HepG2 (cell line): ENCODE measurements around the gene MORN5. TPM values are rescaled to one million over a fixed set of nuclear protein-coding genes. Genes with fewer than 3 reads are reported as not detected.

ENCODE experiments used
- ATAC-seq: fragments of 200-7000 bp; cut with Tn5 transposase; 3 replicates; pipeline ENCODE4 v1.9.1; 2020; ENCODE audit warnings: mild to moderate bottlenecking, moderate library complexity
- BruUV-seq: library from RNA; stranded (reverse); fragments of 400-500 nt; replicated peaks from 2 replicates; lab custom pipeline; 2021; lab: Mats Ljungman, UMichigan
- CTCF ChIA-PET: fragments of 300-600 bp; formaldehyde crosslinking; extraction: SDS; loops from one replicate; lab custom pipeline; 2021; ENCODE audit warnings: low total read pairs, inconsistent platforms, low intra/inter-chr PET ratio; lab: Yijun Ruan, JAX
- POLR2A ChIA-PET: fragments of 350-600 bp; sonication (Branson Sonifier 250); formaldehyde crosslinking; loops from one replicate; lab custom pipeline; 2020; ENCODE audit warnings: antibody characterized with exemption, inconsistent platforms; lab: Yijun Ruan, JAX
- DNase-seq: peaks from one replicate; pipeline ENCODE4 v3.0.0-alpha.2; 2015; ENCODE audit warnings: low spot score
- FAIRE-seq: peaks from 3 replicates; lab custom pipeline; 2011; peaks lifted over from hg19 to GRCh38; lab: Jason Lieb, UNC
- H2AFZ ChIP-seq: one replicate; pipeline ENCODE4 v1.6.1; 2011; ENCODE audit warnings: low read length, inconsistent platforms
- H3K27ac ChIP-seq: fragments of 300-600 bp; 3 replicates; pipeline ENCODE4 v1.8.0; 2011; ENCODE audit warnings: mixed run types, mild to moderate bottlenecking, mixed read lengths, low read length, inconsistent platforms; ENCODE audit not compliant: insufficient read depth; ENCODE audit errors: extremely low read length
- H3K27me3 ChIP-seq, 2 experiments: fragments of 200-600 bp in 1 of 2; 2 replicates in 1 of 2; 3 replicates in 1 of 2; pipeline versions ENCODE4 v1.6.0 to v1.8.0; 2011; ENCODE audit warnings: low read length in 2 of 2, mild to moderate bottlenecking in 2 of 2, moderate library complexity in 2 of 2, inconsistent platforms in 1 of 2; ENCODE audit not compliant: insufficient read depth in 2 of 2, control insufficient read depth in 1 of 2
- H3K36me3 ChIP-seq, 2 experiments: fragments of 200-600 bp in 1 of 2; replicated peaks in 1 of 2; 2 replicates in 1 of 2; 3 replicates in 1 of 2; pipeline versions ENCODE4 v1.5.1 to v1.8.0; 2011; ENCODE audit warnings: low read length in 2 of 2, inconsistent platforms in 1 of 2; ENCODE audit not compliant: insufficient read depth in 2 of 2, control insufficient read depth in 1 of 2
- H3K4me1 ChIP-seq: 2 replicates; pipeline ENCODE4 v1.5.1; 2012; ENCODE audit warnings: low read length, inconsistent platforms; ENCODE audit not compliant: insufficient read depth
- H3K4me2 ChIP-seq: 2 replicates; pipeline ENCODE4 v1.6.0; 2011; ENCODE audit warnings: low read depth, low read length, inconsistent platforms
- H3K4me3 ChIP-seq, 3 experiments: fragments of 200-600 bp in 1 of 3; sonication (generic), shearing (Covaris generic) in 1 of 3; replicated peaks in 1 of 3; 2 replicates each; pipeline ENCODE4 v1.5.1; 2011 to 2016; ENCODE audit warnings: low read length in 3 of 3, inconsistent platforms in 2 of 3, low read depth in 2 of 3, mild to moderate bottlenecking in 2 of 3, control low read depth in 1 of 3, mixed read lengths in 1 of 3; ENCODE audit not compliant: insufficient read depth in 1 of 3
- H3K79me2 ChIP-seq: one replicate; pipeline ENCODE4 v1.6.1; 2011; ENCODE audit warnings: low read length, inconsistent platforms; ENCODE audit not compliant: insufficient read depth
- H3K9ac ChIP-seq: 2 replicates; pipeline ENCODE4 v1.6.0; 2011; ENCODE audit warnings: mild to moderate bottlenecking, low read depth, low read length, inconsistent platforms; ENCODE audit not compliant: insufficient read depth
- H3K9me3 ChIP-seq: 2 replicates; pipeline ENCODE4 v1.5.1; 2012; ENCODE audit warnings: mild to moderate bottlenecking, low read length
- H4K20me1 ChIP-seq: 2 replicates; pipeline ENCODE4 v1.6.0; 2011; ENCODE audit warnings: inconsistent platforms, mild to moderate bottlenecking, low read length, moderate library complexity; ENCODE audit not compliant: insufficient read depth
- ATAD3A ChIP-seq: sonication (generic); formaldehyde crosslinking; IDR thresholded peaks from 2 replicates; pipeline ENCODE4 v1.4.0; 2020; ENCODE audit warnings: missing genetic modification reagents
- CREM ChIP-seq, 2 experiments: sonication (generic) in 1 of 2; formaldehyde crosslinking in 1 of 2; IDR thresholded peaks; 2 replicates each; pipeline versions ENCODE4 v1.4.0 to v1.6.1; 2016 to 2020; ENCODE audit warnings: antibody characterized with exemption in 1 of 2, mild to moderate bottlenecking in 1 of 2, missing genetic modification reagents in 1 of 2
- NR2F6 ChIP-seq, 2 experiments: IDR thresholded peaks; 2 replicates each; pipeline ENCODE4 v1.6.1; 2016; ENCODE audit warnings: antibody characterized with exemption in 1 of 2, mild to moderate bottlenecking in 1 of 2
- SP140L ChIP-seq: sonication (generic); formaldehyde crosslinking; IDR thresholded peaks from 2 replicates; pipeline ENCODE4 v1.4.0; 2020; ENCODE audit warnings: missing genetic modification reagents, borderline replicate concordance
- YEATS4 ChIP-seq: sonication (generic); formaldehyde crosslinking; IDR thresholded peaks from 2 replicates; pipeline ENCODE4 v1.4.0; 2020; ENCODE audit warnings: missing genetic modification reagents, borderline replicate concordance
- ZNF251 ChIP-seq: sonication (generic); formaldehyde crosslinking; IDR thresholded peaks from 2 replicates; pipeline ENCODE4 v1.9.0; 2021; ENCODE audit warnings: mild to moderate bottlenecking, missing genetic modification reagents
- ZNF557 ChIP-seq: sonication (generic); formaldehyde crosslinking; IDR thresholded peaks from 2 replicates; pipeline ENCODE4 v1.4.0; 2020; ENCODE audit warnings: missing genetic modification reagents
- ZNF564 ChIP-seq: sonication (generic); formaldehyde crosslinking; IDR thresholded peaks from 2 replicates; pipeline ENCODE4 v1.8.1; 2023; ENCODE audit warnings: mild to moderate bottlenecking, missing genetic modification reagents
- ZNF674 ChIP-seq: sonication (generic); formaldehyde crosslinking; IDR thresholded peaks from 2 replicates; pipeline ENCODE4 v1.5.0; 2020; ENCODE audit warnings: low read depth, mild to moderate bottlenecking, missing genetic modification reagents
- WGBS: methylation state at CpG from one replicate; pipeline ENCODE4 v1.1.6; 2017; ENCODE audit warnings: low lambda C conversion rate; 5-methylcytosine and 5-hydroxymethylcytosine counted together
- in situ Hi-C: cut with HindIII; loops from 2 replicates; pipeline ENCODE4 v1.10.0; 2017; ENCODE audit warnings: low pct_unique_long_range_greater_than_20kb; ENCODE audit not compliant: extremely low pct_ligation_motif_present
- intact Hi-C: fragments of 100-400 bp; cut with micrococcal nuclease; formaldehyde crosslinking; loops from one replicate; pipeline ENCODE4 v1.10.0; 2022; ENCODE audit not compliant: unreplicated experiment
- polyA plus RNA-seq, 8 experiments: library from polyadenylated mRNA; depleted of rRNA in 3 of 8; stranded (reverse) in 7 of 8; unstranded in 1 of 8; fragments of >200 nt; fragmentation: Illumina TruSeq in 4 of 8; extraction: Trizol in 4 of 8; gene quantifications; 2 replicates each; pipeline versions ENCODE4 v1.2.1 to v1.2.3, GENCODE V29; 2011 to 2016; ENCODE audit warnings: low read depth in 4 of 8, missing spikeins in 1 of 8, mixed read lengths in 1 of 8; ENCODE audit not compliant: insufficient read depth in 1 of 8
- total RNA-seq, 5 experiments: library from RNA; depleted of rRNA; stranded (reverse); fragments of >200 nt; fragmentation: Illumina TruSeq; extraction: Trizol; gene quantifications; 2 replicates each; pipeline ENCODE4 v1.2.3, GENCODE V29; 2016; ENCODE audit warnings: low read depth in 1 of 5
- TF ChIP-seq, protein P1 (sequence below): sonication (generic); formaldehyde crosslinking; IDR thresholded peaks from 2 replicates; pipeline ENCODE4; 2020; ENCODE audit warnings: missing genetic modification reagents, mild to moderate bottlenecking, borderline replicate concordance
- TF ChIP-seq, protein P2 (sequence below): sonication (generic); formaldehyde crosslinking; IDR thresholded peaks from 2 replicates; pipeline ENCODE4 v1.4.0; 2020; ENCODE audit warnings: missing genetic modification reagents
- TF ChIP-seq, protein P3 (sequence below): sonication (generic); formaldehyde crosslinking; IDR thresholded peaks from 2 replicates; pipeline ENCODE4 v1.5.0; 2020; ENCODE audit warnings: mild to moderate bottlenecking, missing genetic modification reagents, moderate library complexity

MORN5 gene
- total and polyA plus RNA-seq, 2 of the 13 experiments (the other 11 are each of a cell fraction or from before 2014, with no cell fraction given) = not detected

DNA sequence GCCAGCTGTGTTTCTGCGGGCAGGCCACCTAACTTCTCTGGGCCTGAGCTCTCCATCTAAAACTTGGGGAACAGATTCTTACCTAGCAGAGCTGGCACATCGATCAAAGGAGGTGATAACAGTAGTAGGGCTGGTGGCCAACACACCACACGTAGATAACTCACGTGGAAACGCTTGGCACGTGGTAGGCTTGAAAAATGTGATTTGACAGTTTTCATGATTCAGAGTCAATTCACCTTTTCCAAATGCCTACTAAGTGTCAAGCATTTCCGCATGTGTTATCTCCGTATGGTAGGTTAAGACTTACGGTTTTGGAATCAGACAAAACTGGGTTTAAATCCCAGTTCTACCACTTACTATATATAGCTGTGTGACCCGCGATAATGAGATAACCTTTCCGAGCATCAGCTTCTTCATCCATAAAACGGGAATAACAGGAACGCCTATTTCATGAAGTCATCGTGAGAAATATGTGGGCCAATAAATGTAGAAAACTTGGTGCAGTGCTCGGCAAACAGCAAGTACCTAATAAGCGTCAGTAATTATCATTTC lies 25.6 kb upstream of the MORN5 start (continued):
- TF ChIP-seq, protein P1, sequence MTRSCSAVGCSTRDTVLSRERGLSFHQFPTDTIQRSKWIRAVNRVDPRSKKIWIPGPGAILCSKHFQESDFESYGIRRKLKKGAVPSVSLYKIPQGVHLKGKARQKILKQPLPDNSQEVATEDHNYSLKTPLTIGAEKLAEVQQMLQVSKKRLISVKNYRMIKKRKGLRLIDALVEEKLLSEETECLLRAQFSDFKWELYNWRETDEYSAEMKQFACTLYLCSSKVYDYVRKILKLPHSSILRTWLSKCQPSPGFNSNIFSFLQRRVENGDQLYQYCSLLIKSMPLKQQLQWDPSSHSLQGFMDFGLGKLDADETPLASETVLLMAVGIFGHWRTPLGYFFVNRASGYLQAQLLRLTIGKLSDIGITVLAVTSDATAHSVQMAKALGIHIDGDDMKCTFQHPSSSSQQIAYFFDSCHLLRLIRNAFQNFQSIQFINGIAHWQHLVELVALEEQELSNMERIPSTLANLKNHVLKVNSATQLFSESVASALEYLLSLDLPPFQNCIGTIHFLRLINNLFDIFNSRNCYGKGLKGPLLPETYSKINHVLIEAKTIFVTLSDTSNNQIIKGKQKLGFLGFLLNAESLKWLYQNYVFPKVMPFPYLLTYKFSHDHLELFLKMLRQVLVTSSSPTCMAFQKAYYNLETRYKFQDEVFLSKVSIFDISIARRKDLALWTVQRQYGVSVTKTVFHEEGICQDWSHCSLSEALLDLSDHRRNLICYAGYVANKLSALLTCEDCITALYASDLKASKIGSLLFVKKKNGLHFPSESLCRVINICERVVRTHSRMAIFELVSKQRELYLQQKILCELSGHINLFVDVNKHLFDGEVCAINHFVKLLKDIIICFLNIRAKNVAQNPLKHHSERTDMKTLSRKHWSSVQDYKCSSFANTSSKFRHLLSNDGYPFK = no peak
- no peak for TF ChIP-seq ZNF564 (CRISPR knock-in tag)
- TF ChIP-seq, protein P2, sequence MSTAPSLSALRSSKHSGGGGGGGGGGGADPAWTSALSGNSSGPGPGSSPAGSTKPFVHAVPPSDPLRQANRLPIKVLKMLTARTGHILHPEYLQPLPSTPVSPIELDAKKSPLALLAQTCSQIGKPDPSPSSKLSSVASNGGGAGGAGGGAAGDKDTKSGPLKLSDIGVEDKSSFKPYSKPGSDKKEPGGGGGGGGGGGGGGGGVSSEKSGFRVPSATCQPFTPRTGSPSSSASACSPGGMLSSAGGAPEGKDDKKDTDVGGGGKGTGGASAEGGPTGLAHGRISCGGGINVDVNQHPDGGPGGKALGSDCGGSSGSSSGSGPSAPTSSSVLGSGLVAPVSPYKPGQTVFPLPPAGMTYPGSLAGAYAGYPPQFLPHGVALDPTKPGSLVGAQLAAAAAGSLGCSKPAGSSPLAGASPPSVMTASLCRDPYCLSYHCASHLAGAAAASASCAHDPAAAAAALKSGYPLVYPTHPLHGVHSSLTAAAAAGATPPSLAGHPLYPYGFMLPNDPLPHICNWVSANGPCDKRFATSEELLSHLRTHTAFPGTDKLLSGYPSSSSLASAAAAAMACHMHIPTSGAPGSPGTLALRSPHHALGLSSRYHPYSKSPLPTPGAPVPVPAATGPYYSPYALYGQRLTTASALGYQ (CRISPR knock-in tag) = no peak
- no peak for TF ChIP-seq YEATS4 (CRISPR knock-in tag)
- TF ChIP-seq ZNF557 (CRISPR knock-in tag) = no peak

DNA sequence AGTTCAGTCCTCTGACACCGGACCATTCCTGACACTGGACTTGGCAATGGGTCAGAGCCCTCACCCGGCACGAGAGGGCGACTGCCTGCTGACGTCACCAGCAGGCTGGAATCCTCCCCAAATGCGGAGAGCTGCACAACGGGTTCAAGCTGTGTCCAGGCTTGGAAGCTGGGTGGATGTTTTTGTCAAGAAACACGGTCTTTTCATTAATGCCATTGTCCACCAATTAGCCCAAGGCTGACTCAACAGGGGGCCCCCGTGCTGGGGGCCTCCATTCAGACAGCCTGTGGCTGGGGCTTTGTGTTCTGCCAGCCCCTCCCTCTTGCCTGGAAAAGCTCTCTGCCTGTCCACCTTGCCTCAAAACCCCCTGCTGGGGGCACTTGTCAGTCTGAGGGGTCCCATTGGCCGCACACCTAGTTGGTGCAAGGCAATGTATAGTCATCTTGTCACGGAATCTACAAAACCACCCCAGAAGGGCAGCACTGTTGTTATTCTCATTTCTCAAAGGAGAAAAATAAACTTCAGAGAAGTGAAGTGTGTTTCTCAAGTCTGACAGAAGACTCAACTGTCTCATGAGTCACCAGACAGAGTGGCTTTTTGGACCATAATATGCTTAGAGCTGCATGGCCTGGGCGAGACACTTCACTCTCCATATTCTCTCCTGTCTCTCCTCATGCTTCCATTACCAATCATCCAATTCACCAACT lies 24.7 kb upstream of the MORN5 start:
- in situ Hi-C loops (no loop called here), intact Hi-C loops (loop anchor here (5.0 kb wide), 1 partner anchor 127 kb away; the partner anchor contains the start of genes MRRF and RBM18)
- ATAC-seq (no peak), FAIRE-seq (no peak), DNase-seq (no peak)
- H3K27me3 ChIP-seq = peaks cover 0 to 15% of the 10 kb centered on the region in 2 experiments; a peak in 1 of 5 replicates
- H3K27ac ChIP-seq = no peak overlapping the region
- H3K9ac ChIP-seq = no peak overlapping the region
- H3K79me2 ChIP-seq = no peaks in the 10 kb centered on the region
- ChIA-PET CTCF (interaction anchor here (1.1 kb wide), 1 partner anchor 10 kb away, joined by 3 read pairs; no protein-coding TSS in a partner anchor), POLR2A (no interaction called here)
- peak overlapping the region; percentile 14 for H3K4me2 ChIP-seq
- H2AFZ ChIP-seq = no peak overlapping the region
- peak overlapping the region in 1 of 3 experiments; percentile 8; a peak in 1 of 6 replicates for H3K4me3 ChIP-seq
- BruUV-seq = no TSS peak
- H4K20me1 ChIP-seq = no peaks in the 10 kb centered on the region
- 37% methylated on average over 10 of the region's 12 CpGs for WGBS
- no peaks in the 10 kb centered on the region for H3K9me3 ChIP-seq
- no peaks in the 10 kb centered on the region for H3K36me3 ChIP-seq
- H3K4me1 ChIP-seq = peaks cover 68% of the 10 kb centered on the region
- no peak for TF ChIP-seq ZNF674 (CRISPR knock-in tag)
- no peak for TF ChIP-seq ZNF251
- no peak for TF ChIP-seq ATAD3A (CRISPR knock-in tag)
- TF ChIP-seq, protein P3, sequence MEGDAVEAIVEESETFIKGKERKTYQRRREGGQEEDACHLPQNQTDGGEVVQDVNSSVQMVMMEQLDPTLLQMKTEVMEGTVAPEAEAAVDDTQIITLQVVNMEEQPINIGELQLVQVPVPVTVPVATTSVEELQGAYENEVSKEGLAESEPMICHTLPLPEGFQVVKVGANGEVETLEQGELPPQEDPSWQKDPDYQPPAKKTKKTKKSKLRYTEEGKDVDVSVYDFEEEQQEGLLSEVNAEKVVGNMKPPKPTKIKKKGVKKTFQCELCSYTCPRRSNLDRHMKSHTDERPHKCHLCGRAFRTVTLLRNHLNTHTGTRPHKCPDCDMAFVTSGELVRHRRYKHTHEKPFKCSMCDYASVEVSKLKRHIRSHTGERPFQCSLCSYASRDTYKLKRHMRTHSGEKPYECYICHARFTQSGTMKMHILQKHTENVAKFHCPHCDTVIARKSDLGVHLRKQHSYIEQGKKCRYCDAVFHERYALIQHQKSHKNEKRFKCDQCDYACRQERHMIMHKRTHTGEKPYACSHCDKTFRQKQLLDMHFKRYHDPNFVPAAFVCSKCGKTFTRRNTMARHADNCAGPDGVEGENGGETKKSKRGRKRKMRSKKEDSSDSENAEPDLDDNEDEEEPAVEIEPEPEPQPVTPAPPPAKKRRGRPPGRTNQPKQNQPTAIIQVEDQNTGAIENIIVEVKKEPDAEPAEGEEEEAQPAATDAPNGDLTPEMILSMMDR (CRISPR knock-in tag) = peak; percentile 19; the same call in 1 of the 2 replicates
- TF ChIP-seq NR2F6 (IDR thresholded peaks at IDR 0.05) = no peak
- no peak for TF ChIP-seq NR2F6 (CRISPR knock-in tag; IDR thresholded peaks at IDR 0.05)
- TF ChIP-seq CREM (IDR thresholded peaks at IDR 0.05) = 0 out of 2 replicates have a peak, but pooled peaks have one; percentile 17
- no peak for TF ChIP-seq CREM (CRISPR knock-in tag; IDR thresholded peaks at IDR 0.05)
- TF ChIP-seq SP140L (CRISPR knock-in tag) = no peak
